ENCODE measurements around the gene RAI1.
A peak's percentile ranks its signal among the peaks of the same experiment; 100 is the strongest.

RAI1 gene

DNA sequence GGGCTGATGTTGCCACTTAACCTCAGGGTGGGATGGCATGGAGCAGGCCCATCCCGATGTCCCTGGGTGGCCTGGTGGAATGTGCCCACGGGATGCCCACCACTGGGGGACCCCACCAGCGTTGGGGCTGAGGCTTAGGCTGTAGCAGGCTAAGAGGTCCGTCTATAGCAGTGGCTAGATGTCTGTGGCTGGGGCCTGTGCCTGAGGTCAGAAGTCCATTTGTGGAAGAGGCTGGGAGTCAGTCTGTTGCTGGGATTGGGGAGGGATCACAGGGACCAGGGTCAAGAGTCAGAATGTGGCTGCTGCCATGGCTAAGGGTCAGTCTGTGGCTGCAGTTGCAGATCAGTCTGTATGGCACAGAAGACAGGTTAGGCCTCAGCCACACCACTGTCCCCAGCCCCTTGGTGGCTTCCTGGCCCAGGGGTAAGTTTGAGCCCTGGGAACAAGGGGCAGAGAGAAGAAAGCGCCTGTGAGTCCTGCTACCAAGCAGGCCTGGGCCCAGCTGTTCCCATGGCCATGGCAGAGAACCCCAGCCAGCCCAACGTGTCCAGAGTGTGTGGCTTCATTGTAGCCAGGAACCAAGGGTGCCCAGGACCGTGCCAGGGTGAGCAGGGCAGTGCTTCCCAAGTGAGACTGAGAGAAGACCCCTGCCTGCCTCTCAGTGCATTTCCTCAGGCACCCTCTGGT lies 35.7 kb downstream of the RAI1 start:
- Histone ChIP-seq H3K9ac (ENCODE audit: low read depth in 1 of 2, low read length in 2 of 2) (no peak overlapping the region), H3K27me3 (ENCODE audit: control insufficient read depth in 1 of 2, insufficient read depth in 2 of 2, low read length in 2 of 2) (no peaks in the 10 kb centered on the region), H3K9me3 (ENCODE audit: control insufficient read depth in 1 of 2, low read length in 2 of 2) (no peaks in the 10 kb centered on the region), H3K27ac (ENCODE audit: low read depth, low read length) (no peak overlapping the region), H3K4me3 (ENCODE audit: low read depth in 1 of 2, low read length in 2 of 2) (no peak overlapping the region), H3K4me1 (ENCODE audit: control insufficient read depth in 1 of 2, insufficient read depth in 2 of 2, low read length in 2 of 2) (peaks cover 13 to 14% of the 10 kb centered on the region in 2 donors), H3K36me3 (ENCODE audit: control insufficient read depth in 1 of 2, insufficient read depth in 2 of 2, low read length in 2 of 2) (no peaks in the 10 kb centered on the region)

- Histone ChIP-seq H3K36me3 (ENCODE audit: control insufficient read depth in 1 of 2, insufficient read depth in 2 of 2, low read length in 2 of 2) (no peaks in the 10 kb centered on the region), H3K9me3 (ENCODE audit: control insufficient read depth in 1 of 2, low read length in 2 of 2) (no peaks in the 10 kb centered on the region), H3K27me3 (ENCODE audit: control insufficient read depth in 1 of 2, insufficient read depth in 2 of 2, low read length in 2 of 2) (no peaks in the 10 kb centered on the region), H3K27ac (ENCODE audit: low read depth, low read length) (no peak overlapping the region), H3K4me1 (ENCODE audit: control insufficient read depth in 1 of 2, insufficient read depth in 2 of 2, low read length in 2 of 2) (peaks cover 5 to 14% of the 10 kb centered on the region in 2 donors), H3K4me3 (ENCODE audit: low read depth in 1 of 2, low read length in 2 of 2) (no peak overlapping the region), H3K9ac (ENCODE audit: low read depth in 1 of 2, low read length in 2 of 2) (no peak overlapping the region)
These were observed 37.0 kb downstream of the RAI1 start for GRCh38 chr17:17718251-17718650.

- Histone ChIP-seq H3K27ac (ENCODE audit: low read depth, low read length) (no peak overlapping the region), H3K9ac (ENCODE audit: low read depth in 1 of 2, low read length in 2 of 2) (no peak overlapping the region), H3K9me3 (ENCODE audit: control insufficient read depth in 1 of 2, low read length in 2 of 2) (no peaks in the 10 kb centered on the region), H3K27me3 (ENCODE audit: control insufficient read depth in 1 of 2, insufficient read depth in 2 of 2, low read length in 2 of 2) (no peaks in the 10 kb centered on the region), H3K4me1 (ENCODE audit: control insufficient read depth in 1 of 2, insufficient read depth in 2 of 2, low read length in 2 of 2) (peaks cover under 1 to 12% of the 10 kb centered on the region in 2 donors), H3K36me3 (ENCODE audit: control insufficient read depth in 1 of 2, insufficient read depth in 2 of 2, low read length in 2 of 2) (no peaks in the 10 kb centered on the region), H3K4me3 (ENCODE audit: low read depth in 1 of 2, low read length in 2 of 2) (no peak overlapping the region)
These were observed 38.1 kb downstream of the RAI1 start for GRCh38 chr17:17719199-17719940.

DNA sequence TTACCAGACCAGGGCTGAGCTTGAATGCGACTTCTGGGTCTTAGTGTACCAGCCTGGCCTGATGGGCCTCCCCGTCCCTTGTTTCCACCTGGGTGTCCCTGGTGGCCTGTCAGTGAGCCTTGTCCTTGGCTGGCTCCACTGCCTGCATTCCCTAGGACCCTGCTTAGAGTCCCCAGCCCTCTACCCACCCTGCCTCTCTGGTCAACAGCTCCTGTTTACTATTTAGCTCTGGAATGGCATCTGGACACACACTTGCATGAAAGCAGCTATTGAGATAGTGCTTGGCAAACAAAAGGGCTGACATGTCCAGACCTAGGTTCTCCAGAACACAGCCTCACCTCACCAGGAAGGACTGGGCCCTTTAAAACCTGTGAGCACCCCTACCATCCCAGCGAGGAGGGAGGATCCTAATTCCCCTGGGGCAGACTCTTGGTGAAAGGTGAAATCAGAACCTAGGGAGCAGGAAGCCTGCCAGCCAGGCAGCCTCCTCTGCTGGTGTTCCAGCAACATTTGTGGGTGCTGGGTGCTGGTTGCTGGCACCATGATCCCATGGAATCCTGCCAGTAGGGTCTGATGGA lies 38.8 kb downstream of the RAI1 start:
- no peaks in the 10 kb centered on the region for H3K36me3 ChIP-seq (ENCODE audit: control insufficient read depth in 1 of 2, insufficient read depth in 2 of 2, low read length in 2 of 2)
- no peak overlapping the region for H3K4me3 ChIP-seq (ENCODE audit: low read depth in 1 of 2, low read length in 2 of 2)
- no peaks in the 10 kb centered on the region for H3K27me3 ChIP-seq (ENCODE audit: control insufficient read depth in 1 of 2, insufficient read depth in 2 of 2, low read length in 2 of 2)
- H3K27ac ChIP-seq (ENCODE audit: low read depth, low read length), result no peak overlapping the region
- H3K9ac ChIP-seq (ENCODE audit: low read depth in 1 of 2, low read length in 2 of 2), result no peak overlapping the region
- H3K4me1 ChIP-seq (ENCODE audit: control insufficient read depth in 1 of 2, insufficient read depth in 2 of 2, low read length in 2 of 2), result peaks cover 0 to 14% of the 10 kb centered on the region in 2 donors
- H3K9me3 ChIP-seq (ENCODE audit: control insufficient read depth in 1 of 2, low read length in 2 of 2), result no peaks in the 10 kb centered on the region

GRCh38 chr17:17721140-17721668 lies 39.9 kb downstream of the RAI1 start:
- H3K4me3 ChIP-seq (ENCODE audit: low read depth in 1 of 2, low read length in 2 of 2), result no peak overlapping the region
- no peaks in the 10 kb centered on the region for H3K36me3 ChIP-seq (ENCODE audit: control insufficient read depth in 1 of 2, insufficient read depth in 2 of 2, low read length in 2 of 2)
- H3K9me3 ChIP-seq (ENCODE audit: control insufficient read depth in 1 of 2, low read length in 2 of 2), result no peaks in the 10 kb centered on the region
- no peaks in the 10 kb centered on the region for H3K27me3 ChIP-seq (ENCODE audit: control insufficient read depth in 1 of 2, insufficient read depth in 2 of 2, low read length in 2 of 2)
- no peak overlapping the region for H3K27ac ChIP-seq (ENCODE audit: low read depth, low read length)
- H3K9ac ChIP-seq (ENCODE audit: low read depth in 1 of 2, low read length in 2 of 2), result no peak overlapping the region
- peaks cover 0 to 18% of the 10 kb centered on the region in 2 donors for H3K4me1 ChIP-seq (ENCODE audit: control insufficient read depth in 1 of 2, insufficient read depth in 2 of 2, low read length in 2 of 2)

DNA sequence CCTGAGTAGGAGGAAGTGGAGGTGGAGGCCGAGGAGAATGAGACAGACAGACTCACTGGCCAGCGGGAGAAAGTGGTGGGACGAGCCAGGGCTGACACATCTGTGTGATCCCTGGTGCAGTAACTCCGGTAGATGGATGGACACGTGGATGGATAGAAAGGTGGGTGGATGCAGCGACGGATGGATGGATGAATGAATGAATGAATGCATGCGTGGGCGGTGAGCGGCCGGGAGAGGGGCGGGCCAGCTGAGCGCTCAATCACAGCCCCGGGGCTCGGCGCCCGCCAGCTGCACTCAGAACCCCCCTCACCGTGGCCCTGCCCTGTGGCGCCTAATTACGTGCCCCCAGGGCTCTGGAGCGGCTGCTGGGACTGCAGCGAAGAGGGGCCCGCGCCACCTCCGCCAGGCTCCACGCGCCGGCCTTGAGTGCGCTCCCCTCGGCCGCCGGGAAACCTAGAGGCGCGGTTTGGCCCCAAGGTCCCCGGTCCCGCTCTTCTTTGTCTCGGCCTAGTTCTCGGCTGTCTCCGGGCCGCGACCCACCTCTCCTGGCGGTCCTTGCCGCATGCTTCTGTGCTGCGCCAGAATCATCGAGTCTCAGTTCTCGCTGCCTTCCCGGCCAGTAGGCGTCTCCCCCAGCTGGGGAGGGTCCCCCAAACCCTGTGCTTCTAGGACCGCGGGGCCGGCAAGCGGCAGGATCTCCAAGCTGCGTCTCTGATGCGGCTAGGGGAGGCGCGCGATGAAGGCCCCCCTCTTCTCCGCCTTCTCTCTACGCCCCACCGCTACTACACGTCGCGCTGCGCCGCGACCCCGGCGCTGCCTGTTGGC lies 41.0 kb downstream of the RAI1 start:
- no peak overlapping the region for H3K27ac ChIP-seq (ENCODE audit: low read depth, low read length)
- H3K36me3 ChIP-seq (ENCODE audit: control insufficient read depth in 1 of 2, insufficient read depth in 2 of 2, low read length in 2 of 2), result peaks cover 0 to 4% of the 10 kb centered on the region in 2 donors
- no peaks in the 10 kb centered on the region for H3K27me3 ChIP-seq (ENCODE audit: control insufficient read depth in 1 of 2, insufficient read depth in 2 of 2, low read length in 2 of 2)
- no peaks in the 10 kb centered on the region for H3K9me3 ChIP-seq (ENCODE audit: control insufficient read depth in 1 of 2, low read length in 2 of 2)
- no peak overlapping the region for H3K4me3 ChIP-seq (ENCODE audit: low read depth in 1 of 2, low read length in 2 of 2)
- H3K4me1 ChIP-seq (ENCODE audit: control insufficient read depth in 1 of 2, insufficient read depth in 2 of 2, low read length in 2 of 2), result peaks cover 0 to 19% of the 10 kb centered on the region in 2 donors
- H3K9ac ChIP-seq (ENCODE audit: low read depth in 1 of 2, low read length in 2 of 2), result no peak overlapping the region

GRCh38 chr17:17722906-17723353 lies 41.7 kb downstream of the RAI1 start:
- peak overlapping the region; percentile 21 to 48 for H3K4me3 ChIP-seq (ENCODE audit: low read depth in 1 of 2, low read length in 2 of 2)
- H3K36me3 ChIP-seq (ENCODE audit: control insufficient read depth in 1 of 2, insufficient read depth in 2 of 2, low read length in 2 of 2), result peaks cover 0 to 4% of the 10 kb centered on the region in 2 donors
- no peak overlapping the region for H3K27ac ChIP-seq (ENCODE audit: low read depth, low read length)
- H3K4me1 ChIP-seq (ENCODE audit: control insufficient read depth in 1 of 2, insufficient read depth in 2 of 2, low read length in 2 of 2), result peaks cover 0 to 19% of the 10 kb centered on the region in 2 donors
- no peaks in the 10 kb centered on the region for H3K9me3 ChIP-seq (ENCODE audit: control insufficient read depth in 1 of 2, low read length in 2 of 2)
- H3K9ac ChIP-seq (ENCODE audit: low read depth in 1 of 2, low read length in 2 of 2), result no peak overlapping the region
- H3K27me3 ChIP-seq (ENCODE audit: control insufficient read depth in 1 of 2, insufficient read depth in 2 of 2, low read length in 2 of 2), result no peaks in the 10 kb centered on the region

DNA sequence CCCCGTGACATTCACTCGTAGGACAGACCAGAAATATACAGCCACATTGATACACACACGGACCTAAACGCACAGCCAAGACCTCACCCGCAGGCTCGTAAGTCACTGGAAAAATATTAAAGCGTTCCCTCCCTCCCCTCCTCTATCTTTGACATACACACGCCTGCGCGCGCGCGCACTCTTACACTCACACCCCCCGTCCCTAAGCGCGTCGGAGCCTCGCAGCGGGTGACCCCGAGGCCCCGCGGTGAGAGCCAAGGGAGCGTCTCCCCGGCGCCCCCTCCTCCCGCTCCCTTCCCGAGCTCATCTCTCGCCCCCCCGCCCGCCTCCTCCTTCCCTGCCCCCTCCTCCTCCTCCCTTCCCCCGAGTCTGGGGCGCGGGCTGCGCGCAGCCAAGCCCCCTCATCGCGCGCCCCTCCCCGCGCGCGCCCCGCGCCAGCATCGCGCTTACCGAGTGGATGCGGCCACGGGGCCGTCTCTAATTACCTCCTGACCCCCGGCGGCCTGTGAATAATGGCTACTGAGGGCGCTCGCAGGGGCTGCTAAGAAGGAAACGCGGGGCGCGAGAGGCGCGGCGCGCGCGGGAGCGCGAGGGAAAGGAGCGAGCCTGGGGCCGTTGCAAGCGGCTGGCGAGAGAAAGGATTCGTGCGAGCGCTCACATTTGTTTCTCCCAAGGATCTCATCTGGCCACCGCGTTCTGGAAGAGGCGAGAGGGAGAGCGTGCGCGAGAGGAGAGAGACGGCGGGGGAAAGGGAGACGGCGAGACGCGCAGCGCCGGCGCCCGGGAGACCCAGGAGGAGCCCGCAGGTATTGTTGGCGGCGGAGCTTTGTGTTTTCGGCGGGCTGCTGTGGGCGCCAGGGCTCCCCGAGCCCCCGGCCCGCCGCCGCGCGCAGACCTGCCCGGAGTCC lies 42.4 kb downstream of the RAI1 start:
- H3K36me3 ChIP-seq (ENCODE audit: control insufficient read depth in 1 of 2, insufficient read depth in 2 of 2, low read length in 2 of 2), result peaks cover 0 to 4% of the 10 kb centered on the region in 2 donors
- H3K4me3 ChIP-seq (ENCODE audit: low read depth in 1 of 2, low read length in 2 of 2), result peak overlapping the region; percentile 21 to 60
- H3K4me1 ChIP-seq (ENCODE audit: control insufficient read depth in 1 of 2, insufficient read depth in 2 of 2, low read length in 2 of 2), result peaks cover 0 to 22% of the 10 kb centered on the region in 2 donors
- no peaks in the 10 kb centered on the region for H3K27me3 ChIP-seq (ENCODE audit: control insufficient read depth in 1 of 2, insufficient read depth in 2 of 2, low read length in 2 of 2)
- H3K27ac ChIP-seq (ENCODE audit: low read depth, low read length), result no peak overlapping the region
- H3K9me3 ChIP-seq (ENCODE audit: control insufficient read depth in 1 of 2, low read length in 2 of 2), result no peaks in the 10 kb centered on the region
- no peak overlapping the region for H3K9ac ChIP-seq (ENCODE audit: low read depth in 1 of 2, low read length in 2 of 2)

All from duodenal mucosa (tissue), 2 donors.